ENCODE data around the gene CYGB. TPM values are rescaled to one million over a fixed set of nuclear protein-coding genes. Genes with fewer than 3 reads are reported as not detected.

CYGB gene
- total and polyA plus RNA-seq, 2 of the 13 experiments (the other 11 are each of a cell fraction or from before 2014, with no cell fraction given), result 18.9 to 27.1 TPM

- peak; percentile 75; the same call in 1 of the 2 replicates for TF ChIP-seq ZNF747 (CRISPR knock-in tag; IDR thresholded peaks at IDR 0.05; ENCODE audit: borderline replicate concordance)
- TF ChIP-seq KAT8 (CRISPR knock-in tag; IDR thresholded peaks at IDR 0.05), result peak; percentile 92
- peak; percentile 89 for TF ChIP-seq MEIS1 (CRISPR knock-in tag; IDR thresholded peaks at IDR 0.05; ENCODE audit: borderline replicate concordance)
- 0 out of 2 replicates have a peak, but pooled peaks have one; percentile 62 for TF ChIP-seq ZMAT3 (CRISPR knock-in tag; conservative IDR thresholded peaks at IDR 0.05)
- no peak; the same call in 1 of the 2 replicates for TF ChIP-seq ZNF777 (CRISPR knock-in tag; IDR thresholded peaks at IDR 0.05)
- TF ChIP-seq ZSCAN22 (CRISPR knock-in tag; IDR thresholded peaks at IDR 0.05), result peak; percentile 74; the same call in 1 of the 2 replicates
- TF ChIP-seq ZIK1 (CRISPR knock-in tag; IDR thresholded peaks at IDR 0.05; ENCODE audit: borderline replicate concordance, low read depth), result peak; percentile 85; the same call in 1 of the 2 replicates
- peak; percentile 45; the same call in 1 of the 2 replicates for TF ChIP-seq SIX4 (CRISPR knock-in tag; IDR thresholded peaks at IDR 0.05)
- TF ChIP-seq ZNF33B (CRISPR knock-in tag; IDR thresholded peaks at IDR 0.05), result 0 out of 2 replicates have a peak, but pooled peaks have one; percentile 34
- no peak for TF ChIP-seq NFIC (IDR thresholded peaks at IDR 0.05; ENCODE audit: low read length)
- TF ChIP-seq SP5 (CRISPR knock-in tag; IDR thresholded peaks at IDR 0.05; ENCODE audit: borderline replicate concordance, low read depth), result peak; percentile 53; the same call in 1 of the 2 replicates
- TF ChIP-seq ZNF326 (CRISPR knock-in tag; IDR thresholded peaks at IDR 0.05; ENCODE audit: borderline replicate concordance), result no peak
- TF ChIP-seq CENPX (CRISPR knock-in tag; IDR thresholded peaks at IDR 0.05), result no peak
- peak; percentile 21; the same call in 1 of the 2 replicates for TF ChIP-seq PPARG (CRISPR knock-in tag; conservative IDR thresholded peaks at IDR 0.05)
- peak; percentile 75 for TF ChIP-seq MYPOP (CRISPR knock-in tag; IDR thresholded peaks at IDR 0.05)
- peak; percentile 92 for TF ChIP-seq NR2C2 (CRISPR knock-in tag; IDR thresholded peaks at IDR 0.05; ENCODE audit: borderline replicate concordance)
- TF ChIP-seq ZNF660 (CRISPR knock-in tag; IDR thresholded peaks at IDR 0.05; ENCODE audit: borderline replicate concordance, low read depth), result 0 out of 2 replicates have a peak, but pooled peaks have one; percentile 32
- no peak for TF ChIP-seq CHD4 (IDR thresholded peaks at IDR 0.05; ENCODE audit: borderline replicate concordance, low read length)
- TF ChIP-seq REXO4 (CRISPR knock-in tag; IDR thresholded peaks at IDR 0.05; ENCODE audit: borderline replicate concordance), result no peak
- no peak for TF ChIP-seq ARID3A (IDR thresholded peaks at IDR 0.05; ENCODE audit: low read depth, low read length)
- TF ChIP-seq KDM4B (CRISPR knock-in tag; IDR thresholded peaks at IDR 0.05), result no peak
- TF ChIP-seq ELK4 (CRISPR knock-in tag; IDR thresholded peaks at IDR 0.05; ENCODE audit: borderline replicate concordance), result peak; percentile 45; the same call in 1 of the 2 replicates
- peak; percentile 95 for TF ChIP-seq RBFOX2 (IDR thresholded peaks at IDR 0.05; ENCODE audit: low read depth, low read length)
- TF ChIP-seq ZNF431 (CRISPR knock-in tag; IDR thresholded peaks at IDR 0.05; ENCODE audit: borderline replicate concordance, low read depth), result peak; percentile 94
- TF ChIP-seq LBX2 (CRISPR knock-in tag; IDR thresholded peaks at IDR 0.05; ENCODE audit: borderline replicate concordance), result peak; percentile 90; the same call in 1 of the 2 replicates
Observed at GRCh38 chr17:76557368-76558197, 20.1 kb upstream of the CYGB start (continued).
